H1 (cell line): ENCODE data around the gene CISD1. TPM values are rescaled to one million over a fixed set of nuclear protein-coding genes. Genes with fewer than 3 reads are reported as not detected.

Source experiments
- ATF2 ChIP-seq: IDR thresholded peaks from 2 replicates; pipeline ENCODE4 v1.6.1; 2012; ENCODE audit warnings: low read length, inconsistent platforms
- BRCA1 ChIP-seq: IDR thresholded peaks from 2 replicates; pipeline ENCODE4 v1.6.1; 2012; ENCODE audit warnings: low read depth, low read length, improper control_type of control experiment
- CEBPB ChIP-seq: IDR thresholded peaks from 2 replicates; pipeline ENCODE4 v1.6.1; 2012; ENCODE audit warnings: low read depth, low read length
- CHD7 ChIP-seq: fragments of 300-600 bp; sonication (generic); IDR thresholded peaks from 2 replicates; pipeline ENCODE4 v1.7.1; 2012; ENCODE audit warnings: low read length, moderate library complexity, mild to moderate bottlenecking, inconsistent platforms; ENCODE audit not compliant: insufficient replicate concordance
- KDM4A ChIP-seq: IDR thresholded peaks from one replicate; pipeline ENCODE4 v1.7.1; 2012; ENCODE audit warnings: low read depth, mild to moderate bottlenecking, moderate library complexity, low read length, inconsistent platforms; ENCODE audit not compliant: severe bottlenecking
- POU5F1 ChIP-seq: IDR thresholded peaks from 2 replicates; pipeline ENCODE4 v1.6.1; 2011; ENCODE audit warnings: low read depth, mild to moderate bottlenecking, low read length, moderate library complexity
- SAP30 ChIP-seq: fragments of 300-600 bp; sonication (generic); IDR thresholded peaks from 2 replicates; pipeline ENCODE4 v1.7.1; 2012; ENCODE audit warnings: low read length, moderate library complexity, mild to moderate bottlenecking, inconsistent platforms; ENCODE audit not compliant: insufficient read depth, insufficient replicate concordance
- SP4 ChIP-seq: IDR thresholded peaks from 2 replicates; pipeline ENCODE4 v1.6.1; 2012; ENCODE audit warnings: low read length, inconsistent platforms
- TAF1 ChIP-seq: IDR thresholded peaks from 2 replicates; pipeline ENCODE4 v1.6.1; 2011; ENCODE audit warnings: mild to moderate bottlenecking, low read depth, low read length
- TBP ChIP-seq: IDR thresholded peaks from 2 replicates; pipeline ENCODE4 v1.6.1; 2011; ENCODE audit warnings: low read depth, low read length, improper control_type of control experiment
- ZNF274 ChIP-seq: IDR thresholded peaks from 2 replicates; pipeline ENCODE4 v1.7.0; 2012; ENCODE audit warnings: low read length, borderline replicate concordance; ENCODE audit errors: extremely low read depth
- polyA plus RNA-seq, 7 experiments: library from polyadenylated mRNA; depleted of rRNA in 3 of 7; stranded (reverse) in 5 of 7; unstranded in 2 of 7; fragments of >200 nt in 5 of 7; fragments of 200-250 nt in 2 of 7; gene quantifications; 1 replicate in 5 of 7; 2 replicates in 1 of 7; 4 replicates in 1 of 7; pipeline versions ENCODE4 v1.2.1 to v1.2.3, GENCODE V29; 2011 to 2013; ENCODE audit warnings: missing spikeins in 2 of 7, mixed read lengths in 2 of 7
- total RNA-seq: library from RNA; stranded (reverse); fragmentation: NEBNext Ultra II Directional; extraction: Animal tissue kit (Norgen Biotek cat#: 25700); gene quantifications from 2 replicates; pipeline ENCODE4 v1.2.1, GENCODE V29; 2021

CISD1 gene
- total and polyA plus RNA-seq, 2 of the 8 experiments (the other 6 are each of a cell fraction or from before 2014, with no cell fraction given) = 22.6 to 43.2 TPM

GRCh38 chr10:58278962-58279307, 10.0 kb downstream of the CISD1 start (continued):
- TF ChIP-seq CHD7 (no peak), ATF2 (no peak), POU5F1 (no peak), KDM4A (no peak), CEBPB (no peak), ZNF274 (no peak), SP4 (no peak), SAP30 (no peak), BRCA1 (no peak), TAF1 (no peak), TBP (no peak)
